ENCODE measurements around the gene SCN4B.

SCN4B gene

GRCh38 chr11:118084247-118084646 lies 68.4 kb downstream of the SCN4B start:
- H3K4me3 ChIP-seq: no peak overlapping the region
- H3K27ac ChIP-seq: no peak overlapping the region
